NAMALWA (cell line): ENCODE measurements around the gene NCOR2.

Source experiments
- DNase-seq: peaks from one replicate; pipeline ENCODE4 v3.0.0-alpha.2; 2015; ENCODE audit warnings: low spot score

Gene NCOR2

GRCh38 chr12:124577374-124577773, 10.0 kb upstream of the NCOR2 start:
- DNase-seq: no peak

GRCh38 chr12:124576061-124576650, 8.7 kb upstream of the NCOR2 start:
- DNase-seq: no peak

- no peak for DNase-seq
Measured at GRCh38 chr12:124573839-124574786, 6.7 kb upstream of the NCOR2 start.

GRCh38 chr12:124571556-124571955, 4.1 kb upstream of the NCOR2 start:
- DNase-seq: no peak

- no peak for DNase-seq
Measured at GRCh38 chr12:124570810-124571209, 3.4 kb upstream of the NCOR2 start.

- no peak for DNase-seq
Measured at GRCh38 chr12:124569375-124570148, 2.1 kb upstream of the NCOR2 start.

GRCh38 chr12:124568431-124569374, 1.3 kb upstream of the NCOR2 start:
- peak; percentile 52 for DNase-seq

- DNase-seq: peak; percentile 62
Measured at GRCh38 chr12:124567673-124568373, 411 bp upstream of the NCOR2 start.

- DNase-seq: peak; percentile 56
Measured at GRCh38 chr12:124566161-124566996, 1.0 kb downstream of the NCOR2 start.

- DNase-seq: no peak
Measured at GRCh38 chr12:124565656-124566160, 1.7 kb downstream of the NCOR2 start.

GRCh38 chr12:124564971-124565491, 2.4 kb downstream of the NCOR2 start:
- no peak for DNase-seq

- no peak for DNase-seq
Measured at GRCh38 chr12:124564232-124564958, 3.0 kb downstream of the NCOR2 start.

GRCh38 chr12:124563809-124564208, 3.6 kb downstream of the NCOR2 start:
- no peak for DNase-seq

- peak; percentile 45 for DNase-seq
Measured at GRCh38 chr12:124563401-124563800, 4.0 kb downstream of the NCOR2 start.

GRCh38 chr12:124562796-124563181, 4.6 kb downstream of the NCOR2 start:
- no peak for DNase-seq

GRCh38 chr12:124562018-124562795, 5.2 kb downstream of the NCOR2 start:
- no peak for DNase-seq

GRCh38 chr12:124561231-124561630, 6.2 kb downstream of the NCOR2 start:
- DNase-seq: no peak
